Measurements from ENCODE around the gene PHACTR3. TPM values are rescaled to one million over a fixed set of nuclear protein-coding genes. Genes with fewer than 3 reads are reported as not detected.

PHACTR3 gene
- total RNA-seq, 1 experiment from 2014 or later = 0.11 TPM

DNA sequence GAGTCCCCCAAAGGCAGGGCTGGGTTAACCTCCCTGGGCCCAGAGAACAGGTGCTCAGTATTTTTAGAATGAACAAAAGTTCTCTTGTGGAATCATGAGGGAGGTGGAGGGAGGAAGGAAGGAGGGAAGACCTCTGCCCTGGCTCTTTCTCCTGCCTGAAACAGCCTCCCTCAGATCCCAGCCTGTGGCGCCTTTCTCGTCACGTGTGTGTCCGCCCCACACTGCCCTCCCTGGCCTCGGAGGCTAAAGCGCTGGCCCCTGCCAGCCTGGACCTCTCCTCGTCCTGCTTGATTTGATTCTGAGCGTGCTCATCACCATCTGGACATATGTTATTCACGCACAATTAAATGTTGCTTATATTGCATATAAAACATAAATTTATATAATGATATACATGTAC lies 40.9 kb downstream of the PHACTR3 start:
- Mint-ChIP-seq H3K27me3 (ENCODE audit: insufficient read depth, unreplicated experiment) (peaks cover 15% of the 10 kb centered on the region), H3K4me3 (ENCODE audit: unreplicated experiment) (no peak overlapping the region)

GRCh38 chr20:59645761-59646171 lies 41.4 kb downstream of the PHACTR3 start:
- peak; percentile 34 to 42 for TF ChIP-seq CTCF (IDR thresholded peaks at IDR 0.05; ENCODE audit: insufficient read depth in 1 of 2, low read depth in 1 of 2, low read length in 1 of 2, severe bottlenecking in 1 of 2, unreplicated experiment in 1 of 2)
- ChIA-PET POLR2A (no interaction called here), CTCF (interaction anchor here (0.9 to 1.2 kb wide), 2 partner anchors 47 to 49 kb away, joined by 3 to 4 read pairs; no protein-coding TSS in a partner anchor)
- peaks cover 20% of the 10 kb centered on the region for H3K27me3 Mint-ChIP-seq (ENCODE audit: insufficient read depth, unreplicated experiment)
- no peak overlapping the region for H3K4me3 ChIP-seq (ENCODE audit: low read depth, low read length)
- H3K36me3 Mint-ChIP-seq (ENCODE audit: insufficient read depth, unreplicated experiment) = no peaks in the 10 kb centered on the region
- H3K27ac Mint-ChIP-seq (ENCODE audit: unreplicated experiment) = no peak overlapping the region
- H3K9me3 Mint-ChIP-seq (ENCODE audit: unreplicated experiment) = peaks cover 12% of the 10 kb centered on the region
- no peaks in the 10 kb centered on the region for H3K4me1 Mint-ChIP-seq (ENCODE audit: low read depth, unreplicated experiment)
- H3K36me3 ChIP-seq (ENCODE audit: control insufficient read depth, insufficient read depth, low read length) = no peaks in the 10 kb centered on the region
- H3K27me3 ChIP-seq (replicated peaks; ENCODE audit: control insufficient read depth, insufficient read depth, low read length) = no peaks in the 10 kb centered on the region
- no peaks in the 10 kb centered on the region for H3K4me1 ChIP-seq
- 0 out of 2 replicates have a peak, but pooled peaks cover 3% of the 10 kb centered on the region for H3K9me3 ChIP-seq
- DNase-seq = peak; percentile 30 to 31
- intact Hi-C loops (cut with micrococcal nuclease; ENCODE audit: unreplicated experiment) = no loop called here
- H3K4me3 Mint-ChIP-seq (ENCODE audit: unreplicated experiment) = no peak overlapping the region
- BruUV-seq (replicated peaks) = no TSS peak

More for the DNA sequence above, 40.9 kb downstream of the PHACTR3 start:
- Mint-ChIP-seq H3K36me3 (ENCODE audit: insufficient read depth, unreplicated experiment) (no peaks in the 10 kb centered on the region), H3K9me3 (ENCODE audit: unreplicated experiment) (peaks cover 12% of the 10 kb centered on the region), H3K4me1 (ENCODE audit: low read depth, unreplicated experiment) (no peaks in the 10 kb centered on the region), H3K27ac (ENCODE audit: unreplicated experiment) (no peak overlapping the region)
- no TSS peak for BruUV-seq (replicated peaks)
- H3K36me3 ChIP-seq (ENCODE audit: control insufficient read depth, insufficient read depth, low read length) = no peaks in the 10 kb centered on the region
- H3K9me3 ChIP-seq = 0 out of 2 replicates have a peak, but pooled peaks cover 3% of the 10 kb centered on the region
- POLR2A ChIA-PET = no interaction called here
- H3K27me3 ChIP-seq (replicated peaks; ENCODE audit: control insufficient read depth, insufficient read depth, low read length) = no peaks in the 10 kb centered on the region
- H3K4me3 ChIP-seq (ENCODE audit: low read depth, low read length) = no peak overlapping the region
- CTCF ChIA-PET = interaction anchor here (0.7 to 1.2 kb wide), 2 partner anchors 29 to 49 kb away, joined by 3 to 4 read pairs; no protein-coding TSS in a partner anchor
- peak in 1 of 2 experiments; percentile 29 for DNase-seq
- intact Hi-C loops (cut with micrococcal nuclease; ENCODE audit: unreplicated experiment) = no loop called here
- no peak for TF ChIP-seq CTCF (IDR thresholded peaks at IDR 0.05; ENCODE audit: insufficient read depth in 1 of 2, low read depth in 1 of 2, low read length in 1 of 2, severe bottlenecking in 1 of 2, unreplicated experiment in 1 of 2)
- H3K4me1 ChIP-seq = no peaks in the 10 kb centered on the region

- no peak for TF ChIP-seq CTCF (IDR thresholded peaks at IDR 0.05; ENCODE audit: insufficient read depth in 1 of 2, low read depth in 1 of 2, low read length in 1 of 2, severe bottlenecking in 1 of 2, unreplicated experiment in 1 of 2)
- Mint-ChIP-seq H3K27me3 (ENCODE audit: insufficient read depth, unreplicated experiment) (peaks cover 19% of the 10 kb centered on the region), H3K27ac (ENCODE audit: unreplicated experiment) (no peak overlapping the region), H3K9me3 (ENCODE audit: unreplicated experiment) (peaks cover 12% of the 10 kb centered on the region), H3K36me3 (ENCODE audit: insufficient read depth, unreplicated experiment) (no peaks in the 10 kb centered on the region), H3K4me1 (ENCODE audit: low read depth, unreplicated experiment) (no peaks in the 10 kb centered on the region), H3K4me3 (ENCODE audit: unreplicated experiment) (no peak overlapping the region)
- BruUV-seq (replicated peaks) = no TSS peak
- Histone ChIP-seq H3K36me3 (ENCODE audit: control insufficient read depth, insufficient read depth, low read length) (no peaks in the 10 kb centered on the region), H3K27me3 (replicated peaks; ENCODE audit: control insufficient read depth, insufficient read depth, low read length) (no peaks in the 10 kb centered on the region), H3K4me3 (ENCODE audit: low read depth, low read length) (no peak overlapping the region), H3K4me1 (no peaks in the 10 kb centered on the region), H3K9me3 (0 out of 2 replicates have a peak, but pooled peaks cover 3% of the 10 kb centered on the region)
- ChIA-PET CTCF (interaction anchor here (0.9 to 1.2 kb wide), 2 partner anchors 48 to 50 kb away, joined by 3 to 4 read pairs; no protein-coding TSS in a partner anchor), POLR2A (no interaction called here)
- DNase-seq = peak in 1 of 2 experiments; percentile 31
- intact Hi-C loops (cut with micrococcal nuclease; ENCODE audit: unreplicated experiment) = no loop called here
Measured at GRCh38 chr20:59646487-59646886, 42.1 kb downstream of the PHACTR3 start.
